IgD-negative memory B cell (primary cell): Measurements from ENCODE around the gene TGIF1. TPM values are rescaled to one million over a fixed set of nuclear protein-coding genes. Genes with fewer than 3 reads are reported as not detected.
"Not testable (repeated sequence)": the region's sequence is repeated elsewhere in the genome, so short reads cannot be mapped to it uniquely, and the experiment has no call there.

Source experiments
- H3K27ac Mint-ChIP-seq, 3 donors: one replicate each; pipeline ENCODE4 v1.8.0; 2020 to 2022; ENCODE audit warnings: mild to moderate bottlenecking in 3 of 3, mixed read lengths in 3 of 3, moderate library complexity in 1 of 3
- H3K27me3 Mint-ChIP-seq: one replicate; pipeline ENCODE4 v1.8.0; 2021; ENCODE audit warnings: mixed read lengths
- H3K36me3 Mint-ChIP-seq: one replicate; pipeline ENCODE4 v1.8.0; 2020; ENCODE audit warnings: mild to moderate bottlenecking, mixed read lengths
- H3K4me1 Mint-ChIP-seq, 3 donors: one replicate each; pipeline ENCODE4 v1.8.0; 2020 to 2022; ENCODE audit warnings: mixed read lengths in 3 of 3, mild to moderate bottlenecking in 1 of 3
- H3K4me3 Mint-ChIP-seq, 4 donors: one replicate each; pipeline ENCODE4 v1.8.0; 2020 to 2022; ENCODE audit warnings: mild to moderate bottlenecking in 4 of 4, mixed read lengths in 4 of 4, moderate library complexity in 3 of 4
- H3K9me3 Mint-ChIP-seq, 3 donors: one replicate each; pipeline ENCODE4 v1.8.0; 2020 to 2021; ENCODE audit warnings: mixed read lengths in 3 of 3, mild to moderate bottlenecking in 1 of 3
- polyA plus RNA-seq: library from polyadenylated mRNA; unstranded; fragments of 300-500 nt; fragmentation: Illumina TruSeq; gene quantifications from one replicate; pipeline ENCODE4 v1.2.3, GENCODE V29; 2021

The TGIF1 gene
- polyA plus RNA-seq, 1 donor from 2014 or later = 38.7 TPM

GRCh38 chr18:3456686-3457069 lies 6.7 kb downstream of the TGIF1 start:
- peaks cover 34 to 48% (median 40%) of the 10 kb centered on the region in 3 donors for H3K4me1 Mint-ChIP-seq
- H3K4me3 Mint-ChIP-seq = peak overlapping the region in 1 of 4 donors; percentile 34
- peak overlapping the region; percentile 29 to 92 (median 53) for H3K27ac Mint-ChIP-seq
- H3K27me3 Mint-ChIP-seq = no peaks in the 10 kb centered on the region
- peaks cover 8% of the 10 kb centered on the region for H3K36me3 Mint-ChIP-seq
- peaks cover 0 to 2% (median 0%) of the 10 kb centered on the region in 3 donors for H3K9me3 Mint-ChIP-seq

GRCh38 chr18:3457261-3457724 lies 7.3 kb downstream of the TGIF1 start:
- Mint-ChIP-seq H3K27ac (peak overlapping the region in 2 of 3 donors; percentile 13 to 29), H3K36me3 (peaks cover 8% of the 10 kb centered on the region), H3K4me3 (peak overlapping the region in 2 of 4 donors; percentile 34 to 84), H3K27me3 (no peaks in the 10 kb centered on the region), H3K9me3 (peaks cover 2 to 5% (median 3%) of the 10 kb centered on the region in 3 donors), H3K4me1 (peaks cover 33 to 48% (median 39%) of the 10 kb centered on the region in 3 donors)

GRCh38 chr18:3458378-3458777 lies 8.4 kb downstream of the TGIF1 start:
- H3K27ac Mint-ChIP-seq = peak overlapping the region; percentile 84 to 97 (median 89)
- H3K27me3 Mint-ChIP-seq = no peaks in the 10 kb centered on the region
- peaks cover 2 to 5% (median 3%) of the 10 kb centered on the region in 3 donors for H3K9me3 Mint-ChIP-seq
- peak overlapping the region; percentile 36 to 84 (median 60) for H3K4me3 Mint-ChIP-seq
- peaks cover 10% of the 10 kb centered on the region for H3K36me3 Mint-ChIP-seq
- H3K4me1 Mint-ChIP-seq = peaks cover 28 to 42% (median 30%) of the 10 kb centered on the region in 3 donors

- peaks cover 10% of the 10 kb centered on the region for H3K36me3 Mint-ChIP-seq
- peaks cover 2 to 5% (median 3%) of the 10 kb centered on the region in 3 donors for H3K9me3 Mint-ChIP-seq
- peaks cover 26 to 36% (median 30%) of the 10 kb centered on the region in 3 donors for H3K4me1 Mint-ChIP-seq
- no peaks in the 10 kb centered on the region for H3K27me3 Mint-ChIP-seq
- peak overlapping the region; percentile 84 to 97 (median 89) for H3K27ac Mint-ChIP-seq
- peak overlapping the region; percentile 36 to 84 (median 60) for H3K4me3 Mint-ChIP-seq
These were observed 9.2 kb downstream of the TGIF1 start for GRCh38 chr18:3458952-3459853.

- H3K9me3 Mint-ChIP-seq = peaks cover 2 to 5% (median 3%) of the 10 kb centered on the region in 3 donors
These were observed 10.9 kb downstream of the TGIF1 start for GRCh38 chr18:3460823-3461398.

GRCh38 chr18:3461704-3462103 lies 11.7 kb downstream of the TGIF1 start:
- Mint-ChIP-seq H3K4me3 (no peak overlapping the region), H3K27me3 (no peaks in the 10 kb centered on the region), H3K36me3 (peaks cover 10% of the 10 kb centered on the region), H3K9me3 (peaks cover 2 to 5% (median 3%) of the 10 kb centered on the region in 3 donors), H3K4me1 (peaks cover 23 to 29% (median 28%) of the 10 kb centered on the region in 3 donors), H3K27ac (no peak overlapping the region)

More at GRCh38 chr18:3460823-3461398, 10.9 kb downstream of the TGIF1 start:
- no peak overlapping the region for H3K4me3 Mint-ChIP-seq
- peaks cover 21 to 29% (median 26%) of the 10 kb centered on the region in 3 donors for H3K4me1 Mint-ChIP-seq
- no peaks in the 10 kb centered on the region for H3K27me3 Mint-ChIP-seq
- H3K36me3 Mint-ChIP-seq = peaks cover 10% of the 10 kb centered on the region
- peak overlapping the region; percentile 7 to 51 (median 10) for H3K27ac Mint-ChIP-seq

GRCh38 chr18:3463051-3463450 lies 13.1 kb downstream of the TGIF1 start:
- Mint-ChIP-seq H3K27ac (no peak overlapping the region), H3K4me3 (no peak overlapping the region), H3K36me3 (peaks cover 6% of the 10 kb centered on the region), H3K27me3 (no peaks in the 10 kb centered on the region), H3K4me1 (peaks cover 21 to 27% (median 26%) of the 10 kb centered on the region in 3 donors), H3K9me3 (peaks cover 0 to 5% (median 3%) of the 10 kb centered on the region in 3 donors)

- Mint-ChIP-seq H3K4me1 (peaks cover 8 to 11% (median 10%) of the 10 kb centered on the region in 3 donors), H3K27me3 (no peaks in the 10 kb centered on the region), H3K27ac (no peak overlapping the region), H3K4me3 (peak overlapping the region in 2 of 4 donors; percentile 17 to 52), H3K36me3 (peaks cover 6% of the 10 kb centered on the region), H3K9me3 (peaks cover 0 to 5% (median 3%) of the 10 kb centered on the region in 3 donors)
These were observed 16.1 kb downstream of the TGIF1 start for GRCh38 chr18:3466045-3466444.

- Mint-ChIP-seq H3K27ac (peak overlapping the region in 1 of 3 donors; percentile 41), H3K4me1 (peaks cover 8 to 10% (median 10%) of the 10 kb centered on the region in 3 donors), H3K4me3 (peak overlapping the region in 2 of 4 donors; percentile 28 to 61), H3K27me3 (no peaks in the 10 kb centered on the region), H3K9me3 (peaks cover 0 to 4% (median 3%) of the 10 kb centered on the region in 3 donors), H3K36me3 (peaks cover 5% of the 10 kb centered on the region)
These were observed 16.9 kb downstream of the TGIF1 start for GRCh38 chr18:3466872-3467271.

DNA sequence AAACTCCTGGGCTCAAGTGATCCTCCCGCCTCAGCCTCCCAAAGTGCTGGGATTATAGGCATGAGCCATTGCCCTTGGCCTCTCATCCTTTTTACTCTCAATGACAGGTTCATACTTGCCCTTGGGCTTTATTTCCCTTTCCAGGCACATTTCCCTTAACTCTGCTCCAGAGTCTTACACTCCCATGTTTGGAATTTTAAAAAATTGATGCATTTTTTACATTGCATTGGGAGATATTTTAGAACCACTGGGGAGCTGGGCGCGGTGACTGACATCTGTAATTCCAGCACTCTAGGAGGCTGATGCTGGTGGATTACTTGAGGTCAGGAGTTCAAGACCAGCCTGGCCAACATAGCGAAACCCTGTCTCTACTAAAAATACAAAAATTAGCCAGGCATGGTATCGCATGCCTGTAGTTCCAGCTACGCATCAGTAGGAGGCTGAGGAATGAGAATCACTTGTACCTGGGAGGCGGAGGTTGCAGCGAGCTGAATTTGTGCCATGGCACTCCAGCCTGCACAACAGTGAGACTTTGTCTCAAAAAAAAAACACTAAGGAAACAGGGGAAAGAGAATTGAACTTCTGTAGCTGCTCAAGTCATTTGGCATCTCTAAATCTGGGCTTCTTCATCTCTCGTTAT lies 18.2 kb downstream of the TGIF1 start:
- Mint-ChIP-seq H3K27me3 (no peaks in the 10 kb centered on the region), H3K9me3 (no peaks in the 10 kb centered on the region), H3K4me3 (no peak overlapping the region), H3K27ac (peak overlapping the region in 1 of 3 donors; percentile 59), H3K36me3 (peaks cover 2% of the 10 kb centered on the region), H3K4me1 (peaks cover 11 to 14% (median 14%) of the 10 kb centered on the region in 3 donors)

DNA sequence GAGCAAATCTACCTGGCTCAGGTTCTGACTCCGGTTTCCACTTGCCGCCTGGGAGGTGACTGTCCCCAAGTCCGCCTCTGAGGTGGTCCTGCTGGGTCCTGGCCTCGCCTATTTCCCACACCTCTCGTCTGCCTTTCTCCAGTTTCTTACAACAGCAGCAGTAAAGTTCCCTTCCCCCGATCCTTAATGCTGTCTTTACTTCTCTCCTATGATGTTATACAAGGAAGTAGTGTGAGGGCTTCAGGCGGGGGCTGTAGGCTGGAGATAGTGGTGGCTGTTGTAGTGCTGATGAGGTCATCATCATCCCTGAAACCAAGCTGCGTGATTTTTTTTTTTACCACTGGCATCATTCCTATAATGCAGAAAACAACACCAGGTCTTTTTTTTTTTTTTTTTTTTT lies 18.9 kb downstream of the TGIF1 start:
- Mint-ChIP-seq H3K9me3 (no peaks in the 10 kb centered on the region), H3K36me3 (peaks cover 2% of the 10 kb centered on the region), H3K4me3 (no peak overlapping the region), H3K27ac (no peak overlapping the region), H3K27me3 (no peaks in the 10 kb centered on the region), H3K4me1 (peaks cover 13 to 21% (median 20%) of the 10 kb centered on the region in 3 donors)

GRCh38 chr18:3471141-3471648 lies 21.2 kb downstream of the TGIF1 start:
- Mint-ChIP-seq H3K4me1 (peaks cover 13 to 21% (median 20%) of the 10 kb centered on the region in 3 donors), H3K4me3 (no peak overlapping the region), H3K9me3 (peaks cover 0 to 5% (median 4%) of the 10 kb centered on the region in 3 donors), H3K36me3 (peaks cover 2% of the 10 kb centered on the region), H3K27ac (no peak overlapping the region), H3K27me3 (no peaks in the 10 kb centered on the region)

GRCh38 chr18:3472121-3472520 lies 22.1 kb downstream of the TGIF1 start:
- H3K4me3 Mint-ChIP-seq, H3K9me3 Mint-ChIP-seq, H3K27ac Mint-ChIP-seq, H3K36me3 Mint-ChIP-seq, H3K27me3 Mint-ChIP-seq: not testable (repeated sequence)
- peaks cover 11 to 14% (median 12%) of the 10 kb centered on the region in 3 donors for H3K4me1 Mint-ChIP-seq
